Kidney tubule cell (primary cell): Measurements from ENCODE around the gene SWAP70.
"Not testable (repeated sequence)": the region's sequence is repeated elsewhere in the genome, so short reads cannot be mapped to it uniquely, and the experiment has no call there.

ENCODE experiments used
- DNase-seq: peaks from one replicate; pipeline ENCODE4 v3.0.0-alpha.2; 2018; ENCODE audit warnings: low spot score

Gene SWAP70

DNA sequence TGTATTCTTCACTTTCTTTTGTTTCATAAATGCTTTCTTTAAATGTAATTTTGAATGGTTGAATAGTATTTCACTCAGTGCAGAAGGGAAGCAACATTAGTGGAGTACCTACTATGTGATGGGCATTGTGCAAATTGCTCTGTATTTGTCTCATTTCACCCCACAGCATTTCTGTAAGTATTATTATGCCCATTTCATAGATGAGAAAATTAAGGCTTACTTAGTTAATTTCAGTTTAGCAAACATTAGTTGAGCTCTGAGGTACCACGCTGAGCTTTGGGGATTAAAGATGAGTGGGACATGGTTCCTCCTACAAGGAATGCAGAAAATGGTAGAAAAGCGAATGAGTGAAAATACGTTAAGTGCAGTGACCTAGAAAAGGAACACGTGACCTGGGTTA is 58.1 kb downstream of the SWAP70 start:
- DNase-seq: no peak

- DNase-seq: no peak
These were observed 59.0 kb downstream of the SWAP70 start for GRCh38 chr11:9722893-9723292.

- peak; percentile 80 for DNase-seq
These were observed 62.6 kb downstream of the SWAP70 start for GRCh38 chr11:9726321-9727022.

DNA sequence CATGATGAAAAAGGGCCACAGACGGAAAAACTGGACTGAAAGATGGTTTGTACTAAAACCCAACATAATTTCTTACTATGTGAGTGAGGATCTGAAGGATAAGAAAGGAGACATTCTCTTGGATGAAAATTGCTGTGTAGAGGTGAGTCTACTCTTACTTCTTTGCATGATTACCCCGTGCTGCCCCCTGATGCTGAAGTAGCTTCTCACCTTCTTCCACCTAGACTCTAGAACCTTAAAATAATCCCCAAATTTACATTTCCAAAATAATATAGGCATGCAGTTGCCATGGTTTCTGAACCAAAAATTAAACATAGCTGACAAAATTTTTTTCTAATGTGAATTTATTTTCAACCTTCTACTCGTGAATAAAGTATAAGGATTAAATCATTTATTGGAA is 64.2 kb downstream of the SWAP70 start:
- no peak for DNase-seq

DNA sequence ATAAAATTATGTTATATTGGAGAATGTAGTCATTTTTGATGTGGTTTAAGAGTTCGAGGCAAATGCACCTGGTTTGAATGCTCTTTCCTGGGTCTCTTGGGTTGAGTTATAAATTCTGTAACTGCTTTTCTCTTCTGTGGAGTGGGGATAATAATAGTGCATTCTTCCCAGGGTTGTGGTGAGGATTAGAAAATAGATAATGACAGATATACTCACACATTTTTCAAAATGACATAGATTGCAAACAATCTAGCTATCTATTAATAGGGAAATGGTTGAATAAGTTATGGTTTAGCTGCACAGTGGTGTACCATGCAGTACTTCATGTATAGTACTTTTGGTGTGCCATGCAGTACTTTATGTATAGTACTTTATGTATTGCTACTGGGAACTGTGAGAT is 67.4 kb downstream of the SWAP70 start:
- no peak for DNase-seq

DNA sequence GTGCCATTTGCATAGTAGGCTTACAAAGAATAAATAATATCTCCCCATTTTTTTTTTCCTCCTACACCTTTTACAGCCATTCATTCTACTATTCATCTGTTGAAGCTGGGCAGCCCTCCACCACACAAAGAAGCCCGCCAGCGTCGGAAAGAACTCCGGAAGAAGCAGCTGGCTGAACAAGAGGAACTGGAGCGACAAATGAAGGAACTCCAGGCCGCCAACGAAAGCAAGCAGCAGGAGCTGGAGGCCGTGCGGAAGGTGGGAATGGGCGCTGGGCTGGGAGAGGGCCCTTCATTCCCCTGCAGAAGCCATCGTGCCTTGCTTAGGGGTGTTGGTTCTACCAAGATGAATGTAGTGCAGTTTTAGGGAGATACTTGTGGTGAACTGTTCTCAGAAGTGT is 68.6 kb downstream of the SWAP70 start:
- DNase-seq: no peak

DNA sequence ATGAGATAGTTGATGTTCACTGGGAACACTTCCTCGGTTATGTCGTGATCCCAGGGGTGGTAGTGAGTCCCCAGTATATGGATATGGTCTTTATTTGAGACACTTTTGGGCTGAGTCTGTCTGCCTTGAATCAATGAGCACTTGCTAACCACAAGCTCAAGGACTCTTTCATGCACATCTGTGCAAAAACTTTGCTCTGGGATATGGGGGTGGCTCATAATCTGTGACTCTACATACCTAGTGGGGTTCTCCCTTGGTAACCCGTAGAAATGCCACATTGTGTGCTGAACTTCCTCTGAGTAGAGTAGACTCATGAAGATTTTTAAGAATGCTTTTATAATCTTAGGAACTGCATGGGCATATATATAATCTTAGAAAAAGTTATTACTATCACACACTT is 69.3 kb downstream of the SWAP70 start:
- DNase-seq: no peak

GRCh38 chr11:9735236-9735635 is 71.4 kb downstream of the SWAP70 start:
- no peak for DNase-seq

- no peak for DNase-seq
These were observed 72.0 kb downstream of the SWAP70 start for GRCh38 chr11:9735919-9736318.

DNA sequence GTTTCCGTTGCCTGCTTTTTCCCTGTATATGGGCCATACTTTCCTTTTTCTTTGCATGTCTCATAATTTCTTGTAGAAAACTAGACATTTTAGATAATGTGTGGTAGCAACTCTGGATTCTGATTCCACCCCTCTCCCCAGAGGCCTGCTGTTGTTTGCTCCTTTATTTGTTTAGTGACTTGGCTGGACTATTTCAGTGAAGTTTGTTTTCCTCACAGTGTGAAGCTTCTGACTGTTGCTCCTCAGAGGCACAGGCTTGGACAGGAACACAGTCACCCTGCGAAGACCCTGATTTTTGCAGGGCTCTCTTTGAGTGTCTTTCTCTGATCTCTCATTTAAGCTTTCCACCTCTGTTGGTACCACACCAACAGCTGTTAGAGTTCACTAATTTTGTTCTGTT is 72.5 kb downstream of the SWAP70 start:
- DNase-seq: no peak

DNA sequence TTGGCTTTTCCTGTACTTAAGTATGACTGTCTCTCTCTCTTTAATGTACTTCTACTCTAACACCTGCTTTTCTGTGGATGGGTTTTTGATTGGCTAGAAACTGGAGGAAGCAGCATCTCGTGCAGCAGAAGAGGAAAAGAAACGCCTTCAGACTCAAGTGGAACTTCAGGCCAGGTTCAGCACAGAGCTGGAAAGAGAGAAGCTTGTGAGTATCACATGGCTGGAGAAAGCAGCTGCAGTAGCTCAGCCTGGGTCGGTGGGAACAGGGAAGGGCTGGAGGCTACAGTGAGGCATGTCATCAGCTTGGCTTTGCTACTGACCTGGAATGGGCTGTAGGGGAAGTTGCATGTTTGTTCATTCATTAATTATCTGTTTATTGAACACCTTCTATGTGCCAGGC is 74.2 kb downstream of the SWAP70 start:
- no peak for DNase-seq

GRCh38 chr11:9738707-9739106 is 74.8 kb downstream of the SWAP70 start:
- peak; percentile 60 for DNase-seq

GRCh38 chr11:9739123-9739900 is 75.4 kb downstream of the SWAP70 start:
- DNase-seq: no peak

DNA sequence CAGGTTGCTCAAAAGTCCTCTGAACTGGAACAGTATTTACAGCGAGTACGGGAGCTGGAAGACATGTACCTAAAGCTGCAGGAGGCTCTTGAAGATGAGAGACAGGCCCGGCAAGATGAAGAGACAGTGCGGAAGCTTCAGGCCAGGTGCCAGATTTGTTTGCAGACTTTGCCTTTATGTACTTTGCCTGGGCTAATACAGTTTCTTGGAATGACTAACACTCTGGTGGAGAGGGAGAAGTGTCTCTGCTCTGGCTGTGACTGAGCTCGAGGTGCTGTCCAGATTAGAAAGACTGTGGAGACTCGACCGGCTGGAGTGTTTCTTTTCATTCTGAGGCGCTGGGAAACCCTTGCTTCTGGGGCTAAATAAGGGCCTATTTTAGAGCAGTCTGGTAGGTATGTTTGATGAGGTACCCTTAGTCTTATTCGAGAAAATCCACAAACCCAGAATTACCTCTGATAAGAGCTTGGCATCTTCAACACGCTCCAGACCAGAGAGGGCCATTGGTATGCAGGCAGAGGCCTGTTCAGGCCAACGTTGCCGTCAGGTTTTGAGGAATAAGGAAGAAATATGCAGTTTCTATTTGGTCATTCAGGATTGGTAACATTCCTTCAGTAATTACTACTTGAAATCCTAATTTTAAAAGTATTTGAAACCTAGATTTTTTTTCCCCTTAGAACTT is 76.5 kb downstream of the SWAP70 start:
- peak; percentile 56 for DNase-seq

GRCh38 chr11:9741260-9741659 is 77.4 kb downstream of the SWAP70 start:
- DNase-seq: peak; percentile 37

GRCh38 chr11:9743512-9743911 is 79.6 kb downstream of the SWAP70 start:
- DNase-seq: not testable (repeated sequence)

DNA sequence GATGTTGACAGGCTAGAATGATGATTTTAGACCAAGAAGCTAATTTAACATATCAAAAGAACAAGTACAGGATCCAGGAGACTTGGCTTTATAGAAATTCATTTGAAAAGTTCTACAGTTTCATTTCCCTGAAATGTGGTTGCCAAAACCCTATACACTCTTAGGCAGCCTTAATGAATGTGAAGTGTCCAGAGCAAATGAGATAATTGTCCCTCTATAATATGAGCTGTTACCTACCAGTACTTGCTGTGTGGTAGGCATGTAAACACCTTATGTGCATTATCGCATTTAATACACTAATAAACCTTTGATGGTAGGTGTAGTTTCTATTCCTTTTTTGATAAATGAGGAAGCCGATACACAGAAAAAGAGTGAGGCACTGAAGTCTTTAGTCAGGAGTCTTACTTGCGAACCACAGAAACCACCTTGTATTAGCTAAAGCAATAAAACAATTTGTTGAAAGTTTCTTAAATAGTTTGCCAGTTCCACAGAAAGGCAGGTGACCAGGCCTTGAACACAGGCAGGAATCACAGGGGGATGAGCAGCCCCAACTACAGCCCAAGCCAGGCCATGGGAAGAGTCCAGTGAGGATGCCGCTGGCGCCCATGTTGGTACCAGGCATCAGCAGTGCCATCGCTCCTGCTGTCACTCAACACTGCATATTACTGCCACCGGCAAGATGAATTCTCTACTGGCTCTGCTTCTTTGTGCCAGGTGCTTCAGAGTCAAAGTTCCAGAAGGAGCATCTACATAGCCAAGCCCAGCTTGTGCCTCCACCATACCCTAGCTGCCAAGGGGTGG is 81.7 kb downstream of the SWAP70 start:
- no peak for DNase-seq

GRCh38 chr11:9747229-9747628 is 83.4 kb downstream of the SWAP70 start:
- DNase-seq: no peak

DNA sequence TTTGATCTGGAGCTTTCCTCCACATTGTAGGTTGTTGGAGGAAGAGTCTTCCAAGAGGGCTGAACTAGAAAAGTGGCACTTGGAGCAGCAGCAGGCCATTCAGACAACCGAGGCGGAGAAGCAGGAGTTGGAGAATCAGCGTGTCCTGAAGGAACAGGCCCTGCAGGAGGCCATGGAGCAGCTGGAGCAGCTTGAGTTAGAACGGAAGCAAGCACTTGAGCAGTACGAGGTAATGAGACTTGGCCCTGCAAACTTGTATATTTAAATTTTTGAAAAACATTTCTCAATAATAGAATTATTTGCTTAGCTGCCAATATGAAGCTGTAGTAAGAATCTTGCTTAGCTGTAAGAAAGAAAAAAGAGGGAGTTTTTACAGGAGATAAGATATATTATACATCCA is 84.0 kb downstream of the SWAP70 start:
- DNase-seq: no peak

- peak; percentile 89 for DNase-seq
These were observed 84.6 kb downstream of the SWAP70 start for GRCh38 chr11:9748361-9748970.

DNA sequence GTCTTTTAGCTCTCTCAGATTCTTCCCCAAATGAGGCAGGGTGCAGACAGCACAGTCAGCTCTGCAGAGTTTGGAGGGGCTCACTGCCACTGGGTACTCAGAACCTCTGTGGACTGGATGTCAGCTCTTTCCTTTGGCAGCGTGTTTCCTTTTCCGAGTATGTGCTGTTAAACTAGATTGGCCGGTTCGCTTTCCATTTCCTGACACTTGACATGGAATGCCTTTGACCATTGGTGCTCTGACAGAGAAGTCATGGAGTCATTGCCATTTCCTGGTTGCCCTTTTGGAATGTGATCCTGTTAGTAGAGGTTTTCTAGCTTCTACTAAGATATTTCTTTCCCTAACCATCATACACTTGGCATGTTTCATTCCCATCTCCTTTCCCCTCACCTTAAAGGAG is 86.7 kb downstream of the SWAP70 start:
- peak; percentile 40 for DNase-seq

DNA sequence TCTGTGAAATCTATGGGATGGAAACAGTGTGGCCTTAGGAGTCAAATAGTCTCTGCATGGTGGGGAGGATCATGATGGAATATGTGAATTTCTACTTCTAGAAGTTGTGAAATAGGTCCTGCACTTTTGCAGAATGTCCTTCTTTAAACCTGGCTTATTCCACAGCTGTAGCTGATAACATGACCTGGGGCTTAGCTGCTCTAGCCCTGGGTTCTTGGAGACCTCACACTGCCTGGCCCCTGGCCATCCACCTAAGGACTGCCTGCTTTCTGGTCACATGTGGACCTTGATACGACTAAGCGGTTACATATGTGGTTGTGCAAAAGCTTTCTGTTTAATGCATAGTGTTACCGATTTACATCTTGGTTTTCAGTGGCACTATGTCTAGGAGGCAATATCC is 88.2 kb downstream of the SWAP70 start:
- DNase-seq: no peak
